Testis (tissue), 3 donors: ENCODE data around the gene SESN2. TPM values are rescaled to one million over a fixed set of nuclear protein-coding genes. Genes with fewer than 3 reads are reported as not detected.

Experiments
- DNase-seq: peaks from one replicate; pipeline ENCODE4 v3.0.0-alpha.2; 2019
- H3K27ac ChIP-seq, 2 donors: fragments of 200-600 bp; sonication (generic); one replicate each; pipeline ENCODE4 v1.5.1; 2019
- H3K27me3 ChIP-seq: fragments of 200-600 bp; sonication (generic); one replicate; pipeline ENCODE4 v1.5.1; 2019
- H3K36me3 ChIP-seq: fragments of 200-600 bp; sonication (generic); one replicate; pipeline ENCODE4 v1.5.1; 2017; ENCODE audit warnings: low read depth; ENCODE audit errors: missing control alignments
- H3K4me1 ChIP-seq: fragments of 200-600 bp; sonication (generic); one replicate; pipeline ENCODE4 v1.5.1; 2019
- H3K4me3 ChIP-seq, 2 donors: fragments of 200-600 bp; sonication (generic); one replicate each; pipeline ENCODE4 v1.5.1; 2017 to 2019
- H3K9me3 ChIP-seq: fragments of 200-600 bp; sonication (generic); one replicate; pipeline ENCODE4 v1.5.1; 2017
- POLR2A ChIP-seq: fragments of 450-650 bp; IDR thresholded peaks from one replicate; pipeline ENCODE4 v1.6.1; 2017; ENCODE audit warnings: antibody characterized with exemption, mild to moderate bottlenecking, moderate library complexity
- WGBS, 2 donors: methylation state at CpG; one replicate each; pipeline ENCODE4 v1.1.5; 2018; 5-methylcytosine and 5-hydroxymethylcytosine counted together
- intact Hi-C: fragments of 100-400 bp; cut with DNase I; formaldehyde crosslinking; loops from one replicate; pipeline ENCODE4 v1.15.1; 2023; ENCODE audit warnings: low total_unique reads
- polyA plus RNA-seq: library from polyadenylated mRNA; stranded (reverse); fragments of 350-450 nt; fragmentation: Illumina TruSeq; extraction: RNeasy Lipid Tissue Mini Kit (QIAGEN cat#74804); gene quantifications from one replicate; pipeline ENCODE4 v1.2.3, GENCODE V29; 2014; ENCODE audit warnings: low read depth, low replicate concordance; ENCODE audit not compliant: insufficient read depth
- total RNA-seq, 2 donors: library from RNA; depleted of rRNA; stranded (reverse); fragments of >200 nt; gene quantifications; one replicate each; pipeline ENCODE4 v1.2.3, GENCODE V29; 2016
- TF ChIP-seq, protein P1 (sequence below), 3 experiments: fragments of 450-650 bp in 2 of 3; fragments of 200-600 bp in 1 of 3; sonication (generic) in 1 of 3; IDR thresholded peaks; one replicate each; pipeline ENCODE4 v1.5.1; 2016 to 2019; ENCODE audit warnings: antibody characterized with exemption in 3 of 3, mild to moderate bottlenecking in 2 of 3, moderate library complexity in 1 of 3

The SESN2 gene
- total and polyA plus RNA-seq, 3 donors from 2014 or later = 16.9 to 43.7 (median 36.7) TPM

- no peak for DNase-seq
These were observed 13.0 kb downstream of the SESN2 start for GRCh38 chr1:28272215-28272852.

DNA sequence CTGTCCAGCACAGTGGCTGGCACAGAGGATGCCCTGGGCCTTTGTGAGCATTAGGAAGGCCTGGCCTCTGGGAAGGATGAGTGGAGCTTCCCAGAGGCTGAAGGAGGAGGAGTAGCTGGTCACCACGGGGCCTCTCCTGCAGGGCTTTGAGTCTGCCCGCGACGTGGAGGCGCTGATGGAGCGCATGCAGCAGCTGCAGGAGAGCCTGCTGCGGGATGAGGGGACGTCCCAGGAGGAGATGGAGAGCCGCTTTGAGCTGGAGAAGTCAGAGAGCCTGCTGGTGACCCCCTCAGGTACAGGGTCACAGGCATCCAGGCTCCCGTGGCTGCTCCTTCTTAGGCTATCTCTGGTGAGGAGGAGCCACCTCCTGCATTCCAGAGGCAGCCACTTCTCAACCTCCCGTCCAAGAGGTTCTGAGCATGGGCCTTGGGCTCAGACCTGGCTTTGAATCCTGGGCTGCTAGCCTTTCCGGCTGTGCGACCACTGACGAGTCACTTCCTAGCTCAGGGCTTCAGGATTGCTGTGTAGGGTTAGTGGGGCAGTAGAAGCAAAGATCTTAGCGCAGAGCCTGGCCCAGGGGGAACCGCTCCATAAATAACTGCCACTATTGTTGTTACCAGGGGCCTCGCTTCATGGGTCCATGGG lies 14.0 kb downstream of the SESN2 start:
- H3K4me3 ChIP-seq = no peak overlapping the region
- no peaks in the 10 kb centered on the region for H3K36me3 ChIP-seq
- H3K9me3 ChIP-seq = no peaks in the 10 kb centered on the region
- intact Hi-C loops = no loop called here
- H3K27ac ChIP-seq = no peak overlapping the region
- WGBS, 2 donors = 80 to 85% methylated on average over 15 to 17 of the region's 17 CpGs
- no peak for TF ChIP-seq POLR2A
- TF ChIP-seq, protein P1, sequence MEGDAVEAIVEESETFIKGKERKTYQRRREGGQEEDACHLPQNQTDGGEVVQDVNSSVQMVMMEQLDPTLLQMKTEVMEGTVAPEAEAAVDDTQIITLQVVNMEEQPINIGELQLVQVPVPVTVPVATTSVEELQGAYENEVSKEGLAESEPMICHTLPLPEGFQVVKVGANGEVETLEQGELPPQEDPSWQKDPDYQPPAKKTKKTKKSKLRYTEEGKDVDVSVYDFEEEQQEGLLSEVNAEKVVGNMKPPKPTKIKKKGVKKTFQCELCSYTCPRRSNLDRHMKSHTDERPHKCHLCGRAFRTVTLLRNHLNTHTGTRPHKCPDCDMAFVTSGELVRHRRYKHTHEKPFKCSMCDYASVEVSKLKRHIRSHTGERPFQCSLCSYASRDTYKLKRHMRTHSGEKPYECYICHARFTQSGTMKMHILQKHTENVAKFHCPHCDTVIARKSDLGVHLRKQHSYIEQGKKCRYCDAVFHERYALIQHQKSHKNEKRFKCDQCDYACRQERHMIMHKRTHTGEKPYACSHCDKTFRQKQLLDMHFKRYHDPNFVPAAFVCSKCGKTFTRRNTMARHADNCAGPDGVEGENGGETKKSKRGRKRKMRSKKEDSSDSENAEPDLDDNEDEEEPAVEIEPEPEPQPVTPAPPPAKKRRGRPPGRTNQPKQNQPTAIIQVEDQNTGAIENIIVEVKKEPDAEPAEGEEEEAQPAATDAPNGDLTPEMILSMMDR (IDR thresholded peaks at IDR 0.05) = no peak
- H3K4me1 ChIP-seq = no peaks in the 10 kb centered on the region
- no peaks in the 10 kb centered on the region for H3K27me3 ChIP-seq
- DNase-seq = no peak

More at GRCh38 chr1:28272215-28272852, 13.0 kb downstream of the SESN2 start:
- TF ChIP-seq POLR2A = no peak
- TF ChIP-seq, protein P1 (IDR thresholded peaks at IDR 0.05) = no peak
- Histone ChIP-seq H3K4me3 (no peak overlapping the region), H3K4me1 (peaks cover 5% of the 10 kb centered on the region), H3K27me3 (no peaks in the 10 kb centered on the region), H3K36me3 (no peaks in the 10 kb centered on the region), H3K9me3 (no peaks in the 10 kb centered on the region), H3K27ac (no peak overlapping the region)
- 95 to 97% methylated on average over 10 to 20 of the region's 20 CpGs for WGBS, 2 donors
- intact Hi-C loops = no loop called here

- Histone ChIP-seq H3K27ac (no peak overlapping the region), H3K9me3 (no peaks in the 10 kb centered on the region), H3K36me3 (no peaks in the 10 kb centered on the region), H3K27me3 (no peaks in the 10 kb centered on the region), H3K4me3 (no peak overlapping the region), H3K4me1 (no peaks in the 10 kb centered on the region)
- intact Hi-C loops = no loop called here
- no peak for DNase-seq
- TF ChIP-seq, protein P1 (IDR thresholded peaks at IDR 0.05) = no peak
- TF ChIP-seq POLR2A = no peak
- 79 to 85% methylated on average over 5 of the region's 5 CpGs for WGBS, 2 donors
These were observed 19.4 kb downstream of the SESN2 start for GRCh38 chr1:28278763-28279162.

GRCh38 chr1:28279721-28280120 lies 20.4 kb downstream of the SESN2 start:
- Histone ChIP-seq H3K36me3 (no peaks in the 10 kb centered on the region), H3K9me3 (no peaks in the 10 kb centered on the region), H3K27ac (no peak overlapping the region), H3K27me3 (no peaks in the 10 kb centered on the region), H3K4me3 (no peak overlapping the region), H3K4me1 (no peaks in the 10 kb centered on the region)
- WGBS, 2 donors = 91 to 97% methylated on average over 7 of the region's 7 CpGs
- no peak for DNase-seq
- TF ChIP-seq, protein P1 (IDR thresholded peaks at IDR 0.05) = no peak
- TF ChIP-seq POLR2A = no peak
- intact Hi-C loops = no loop called here
